Activated CD8-positive, alpha-beta T cell treated with anti-CD3 and anti-CD28 coated beads for 36 hours (primary cell): ENCODE results near the gene PRKCE. TPM values are rescaled to one million over a fixed set of nuclear protein-coding genes. Genes with fewer than 3 reads are reported as not detected.

Source experiments
- ATAC-seq: fragments of 200-7000 bp; cut with Tn5 transposase; one replicate; pipeline ENCODE4 v1.10.0; 2021; ENCODE audit warnings: mild to moderate bottlenecking, moderate library complexity
- CTCF ChIA-PET: fragments of 350-600 bp; sonication (Branson Sonifier 250); formaldehyde crosslinking; loops from one replicate; lab custom pipeline; 2021; ENCODE audit warnings: antibody characterized with exemption; lab: Charles Lee
- POLR2A ChIA-PET: fragments of 350-600 bp; sonication (Branson Sonifier 250); formaldehyde crosslinking; loops from one replicate; lab custom pipeline; 2021; ENCODE audit warnings: antibody characterized with exemption; lab: Charles Lee
- DNase-seq: peaks from one replicate; pipeline ENCODE4 v3.0.0-alpha.2; 2020
- H3K27ac Mint-ChIP-seq: one replicate; pipeline ENCODE4 v1.8.0; 2021; ENCODE audit warnings: mild to moderate bottlenecking, mixed read lengths
- H3K27me3 Mint-ChIP-seq: one replicate; pipeline ENCODE4 v1.8.0; 2021; ENCODE audit warnings: mixed read lengths
- H3K36me3 Mint-ChIP-seq: one replicate; pipeline ENCODE4 v1.8.0; 2021; ENCODE audit warnings: low read depth, mixed read lengths
- H3K4me1 Mint-ChIP-seq: one replicate; pipeline ENCODE4 v1.8.0; 2021; ENCODE audit warnings: low read depth, mixed read lengths
- H3K4me3 Mint-ChIP-seq: one replicate; pipeline ENCODE4 v1.8.0; 2021; ENCODE audit warnings: mild to moderate bottlenecking, moderate library complexity, mixed read lengths
- H3K9me3 Mint-ChIP-seq: one replicate; pipeline ENCODE4 v1.8.0; 2021; ENCODE audit warnings: mixed read lengths
- CTCF ChIP-seq: fragments of 200-600 bp; IDR thresholded peaks from one replicate; pipeline ENCODE4 v1.8.0; 2022; ENCODE audit warnings: antibody characterized with exemption, mild to moderate bottlenecking
- intact Hi-C: fragments of 100-400 bp; cut with micrococcal nuclease; formaldehyde crosslinking; loops from one replicate; pipeline ENCODE4 v1.10.0; 2022
- total RNA-seq, 2 experiments: library from RNA; stranded (reverse); gene quantifications; one replicate each; pipeline ENCODE4 v1.2.3, GENCODE V29; 2021

Gene PRKCE
- total RNA-seq, 2 experiments from 2014 or later, result 11.5 to 11.9 TPM

- ATAC-seq (no peak), DNase-seq (no peak)
- Mint-ChIP-seq H3K36me3 (no peaks in the 10 kb centered on the region), H3K27me3 (no peaks in the 10 kb centered on the region), H3K4me1 (no peaks in the 10 kb centered on the region), H3K4me3 (no peak overlapping the region), H3K9me3 (no peaks in the 10 kb centered on the region), H3K27ac (no peak overlapping the region)
- TF ChIP-seq CTCF, result no peak
- POLR2A ChIA-PET, result interaction anchor here (0.6 kb wide), 1 partner anchor 53 kb away, joined by 3 read pairs; no protein-coding TSS in a partner anchor
- CTCF ChIA-PET, result interaction anchor here (1.2 kb wide), 1 partner anchor 64 kb away, joined by 4 read pairs; no protein-coding TSS in a partner anchor
- intact Hi-C loops, result no loop called here
Measured at GRCh38 chr2:45928946-45929345, 277.5 kb downstream of the PRKCE start.

DNA sequence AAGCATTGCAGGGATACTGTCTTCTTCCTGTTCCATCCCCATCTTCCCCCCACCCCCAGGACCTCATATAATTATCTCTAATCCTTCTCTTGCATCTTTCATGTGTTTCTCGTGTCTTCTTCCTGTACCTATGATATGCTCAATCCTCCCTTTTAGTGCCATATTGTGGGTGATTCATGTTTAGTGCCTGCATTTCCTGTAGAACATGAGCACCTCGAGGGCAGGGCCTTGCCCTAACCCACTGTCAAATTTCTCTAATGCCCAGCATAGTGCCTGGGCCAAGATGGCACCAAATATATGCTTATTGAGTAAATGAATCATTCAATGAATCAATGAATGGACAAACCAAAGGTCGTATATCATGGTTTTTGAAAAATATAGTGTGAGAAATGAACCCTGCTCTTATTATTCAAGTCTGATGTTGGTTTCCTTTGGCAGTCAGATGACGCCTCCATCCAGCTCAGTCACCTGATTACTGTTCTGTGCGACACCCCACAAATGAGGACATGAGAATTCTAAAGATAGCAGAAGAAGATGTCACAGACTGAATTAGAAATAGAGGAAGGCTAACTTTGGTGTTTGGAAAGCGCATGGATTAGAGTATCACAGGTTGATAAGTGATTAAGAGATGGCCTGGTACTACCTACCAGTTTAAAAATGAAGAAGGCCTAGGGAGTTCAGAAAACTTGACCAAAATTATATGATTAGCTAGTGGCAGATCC lies 278.4 kb downstream of the PRKCE start:
- no peak for ATAC-seq
- intact Hi-C loops, result loop anchor here (10.0 kb wide), 1 partner anchor 155 kb away; no protein-coding TSS in a partner anchor
- ChIA-PET POLR2A (no interaction called here), CTCF (interaction anchor here (0.7 kb wide), 1 partner anchor 28 kb away, joined by 3 read pairs; no protein-coding TSS in a partner anchor)
- TF ChIP-seq CTCF, result no peak
- Mint-ChIP-seq H3K27me3 (no peaks in the 10 kb centered on the region), H3K27ac (no peak overlapping the region), H3K4me1 (no peaks in the 10 kb centered on the region), H3K36me3 (no peaks in the 10 kb centered on the region), H3K4me3 (no peak overlapping the region), H3K9me3 (no peaks in the 10 kb centered on the region)
- DNase-seq, result no peak

DNA sequence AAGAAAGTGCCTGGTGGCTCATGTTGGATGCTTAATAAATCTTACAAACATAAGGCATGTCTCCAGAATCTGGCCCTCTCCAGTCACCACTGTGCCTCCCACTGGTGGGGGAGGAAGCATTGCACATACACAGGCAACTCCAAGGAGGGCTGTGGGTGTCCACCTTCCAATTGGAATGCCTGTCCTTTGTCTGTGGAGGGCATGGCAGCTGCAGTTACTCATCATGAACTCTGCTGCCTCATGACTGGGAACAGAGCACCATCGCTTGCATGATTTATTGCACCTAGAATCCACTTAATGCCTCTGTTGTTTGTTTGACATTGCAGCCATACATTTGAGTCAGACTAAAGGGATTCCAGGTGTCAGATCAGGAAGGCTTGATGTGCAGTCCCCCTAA lies 278.9 kb downstream of the PRKCE start:
- H3K4me1 Mint-ChIP-seq, result no peaks in the 10 kb centered on the region
- no peak for TF ChIP-seq CTCF
- ChIA-PET CTCF (no interaction called here), POLR2A (no interaction called here)
- intact Hi-C loops, result loop anchor here (10.0 kb wide), 1 partner anchor 156 kb away; no protein-coding TSS in a partner anchor
- H3K27ac Mint-ChIP-seq, result no peak overlapping the region
- H3K27me3 Mint-ChIP-seq, result no peaks in the 10 kb centered on the region
- H3K36me3 Mint-ChIP-seq, result no peaks in the 10 kb centered on the region
- H3K9me3 Mint-ChIP-seq, result no peaks in the 10 kb centered on the region
- ATAC-seq, result no peak
- no peak overlapping the region for H3K4me3 Mint-ChIP-seq
- no peak for DNase-seq

GRCh38 chr2:45932278-45932975 lies 281.0 kb downstream of the PRKCE start:
- POLR2A ChIA-PET, result no interaction called here
- H3K27ac Mint-ChIP-seq, result no peak overlapping the region

More at GRCh38 chr2:45932278-45932975, 281.0 kb downstream of the PRKCE start:
- intact Hi-C loops, result loop anchor here (10.0 kb wide), 1 partner anchor 158 kb away; no protein-coding TSS in a partner anchor
- no peak for TF ChIP-seq CTCF
- Mint-ChIP-seq H3K27me3 (no peaks in the 10 kb centered on the region), H3K36me3 (no peaks in the 10 kb centered on the region), H3K4me3 (no peak overlapping the region), H3K4me1 (peaks cover 3% of the 10 kb centered on the region), H3K9me3 (no peaks in the 10 kb centered on the region)
- CTCF ChIA-PET, result interaction anchor here (0.7 kb wide), 1 partner anchor 154 kb away, joined by 3 read pairs; no protein-coding TSS in a partner anchor
- ATAC-seq (no peak), DNase-seq (no peak)
